ENCODE measurements around the gene SLC15A4.
"Not testable (repeated sequence)": the region's sequence is repeated elsewhere in the genome, so short reads cannot be mapped to it uniquely, and the experiment has no call there.

Gene SLC15A4

GRCh38 chr12:128810182-128811127 is 13.3 kb downstream of the SLC15A4 start:
- TF ChIP-seq POLR2A (IDR thresholded peaks at IDR 0.05; ENCODE audit: low read depth, low read length) (peak; percentile 55), POLR2AphosphoS5 (IDR thresholded peaks at IDR 0.05; ENCODE audit: low read depth, low read length) (peak; percentile 69), TAF1 (IDR thresholded peaks at IDR 0.05; ENCODE audit: borderline replicate concordance, low read depth, low read length) (0 out of 2 replicates have a peak, but pooled peaks have one; percentile 29)
- DNase-seq (ENCODE audit: insufficient read length) (no peak), FAIRE-seq (peak; percentile 95)

GRCh38 chr12:128808651-128809050 is 15.1 kb downstream of the SLC15A4 start:
- DNase-seq (ENCODE audit: insufficient read length): no peak
- TF ChIP-seq POLR2AphosphoS5 (IDR thresholded peaks at IDR 0.05; ENCODE audit: low read depth, low read length): no peak
- TF ChIP-seq TAF1 (IDR thresholded peaks at IDR 0.05; ENCODE audit: borderline replicate concordance, low read depth, low read length): no peak
- TF ChIP-seq POLR2A (IDR thresholded peaks at IDR 0.05; ENCODE audit: low read depth, low read length): no peak
- FAIRE-seq: no peak

GRCh38 chr12:128807161-128807724 is 16.5 kb downstream of the SLC15A4 start:
- FAIRE-seq: no peak
- no peak for DNase-seq (ENCODE audit: insufficient read length)
- TF ChIP-seq POLR2AphosphoS5 (IDR thresholded peaks at IDR 0.05; ENCODE audit: low read depth, low read length) (no peak), POLR2A (IDR thresholded peaks at IDR 0.05; ENCODE audit: low read depth, low read length) (no peak), TAF1 (IDR thresholded peaks at IDR 0.05; ENCODE audit: borderline replicate concordance, low read depth, low read length) (no peak)

GRCh38 chr12:128806573-128806972 is 17.2 kb downstream of the SLC15A4 start:
- no peak for DNase-seq (ENCODE audit: insufficient read length)
- no peak for FAIRE-seq
- TF ChIP-seq POLR2AphosphoS5 (IDR thresholded peaks at IDR 0.05; ENCODE audit: low read depth, low read length) (no peak), POLR2A (IDR thresholded peaks at IDR 0.05; ENCODE audit: low read depth, low read length) (no peak), TAF1 (IDR thresholded peaks at IDR 0.05; ENCODE audit: borderline replicate concordance, low read depth, low read length) (no peak)

- not testable (repeated sequence) for FAIRE-seq; DNase-seq (ENCODE audit: insufficient read length)
Observed at GRCh38 chr12:128805406-128805805, 18.4 kb downstream of the SLC15A4 start.

GRCh38 chr12:128804762-128805161 is 19.0 kb downstream of the SLC15A4 start:
- no peak for TF ChIP-seq POLR2A (IDR thresholded peaks at IDR 0.05; ENCODE audit: low read depth, low read length)
- no peak for DNase-seq (ENCODE audit: insufficient read length)
- no peak for FAIRE-seq

GRCh38 chr12:128803788-128804187 is 20.0 kb downstream of the SLC15A4 start:
- no peak for TF ChIP-seq POLR2A (IDR thresholded peaks at IDR 0.05; ENCODE audit: low read depth, low read length)
- no peak for TF ChIP-seq TAF1 (IDR thresholded peaks at IDR 0.05; ENCODE audit: borderline replicate concordance, low read depth, low read length)
- no peak for TF ChIP-seq POLR2AphosphoS5 (IDR thresholded peaks at IDR 0.05; ENCODE audit: low read depth, low read length)
- no peak for FAIRE-seq
- no peak for DNase-seq (ENCODE audit: insufficient read length)

GRCh38 chr12:128802756-128803155 is 21.0 kb downstream of the SLC15A4 start:
- TF ChIP-seq POLR2AphosphoS5 (IDR thresholded peaks at IDR 0.05; ENCODE audit: low read depth, low read length): no peak
- TF ChIP-seq POLR2A (IDR thresholded peaks at IDR 0.05; ENCODE audit: low read depth, low read length): peak; percentile 16; the same call in 1 of the 2 replicates
- DNase-seq (ENCODE audit: insufficient read length) (no peak), FAIRE-seq (no peak)

GRCh38 chr12:128801879-128802391 is 21.8 kb downstream of the SLC15A4 start:
- FAIRE-seq (peak; percentile 88), DNase-seq (ENCODE audit: insufficient read length) (no peak)
- TF ChIP-seq POLR2A (IDR thresholded peaks at IDR 0.05; ENCODE audit: low read depth, low read length) (peak; percentile 40; the same call in 1 of the 2 replicates), POLR2AphosphoS5 (IDR thresholded peaks at IDR 0.05; ENCODE audit: low read depth, low read length) (peak; percentile 72), TAF1 (IDR thresholded peaks at IDR 0.05; ENCODE audit: borderline replicate concordance, low read depth, low read length) (no peak)

GRCh38 chr12:128800606-128801005 is 23.2 kb downstream of the SLC15A4 start:
- DNase-seq (ENCODE audit: insufficient read length) (no peak), FAIRE-seq (no peak)
- TF ChIP-seq POLR2AphosphoS5 (IDR thresholded peaks at IDR 0.05; ENCODE audit: low read depth, low read length) (0 out of 2 replicates have a peak, but pooled peaks have one; percentile 49), TAF1 (IDR thresholded peaks at IDR 0.05; ENCODE audit: borderline replicate concordance, low read depth, low read length) (no peak), POLR2A (IDR thresholded peaks at IDR 0.05; ENCODE audit: low read depth, low read length) (0 out of 2 replicates have a peak, but pooled peaks have one; percentile 26)

GRCh38 chr12:128798571-128799341 is 25.0 kb downstream of the SLC15A4 start:
- no peak for DNase-seq (ENCODE audit: insufficient read length)
- FAIRE-seq: peak; percentile 86

More at GRCh38 chr12:128798571-128799341, 25.0 kb downstream of the SLC15A4 start:
- peak; percentile 52; the same call in 1 of the 2 replicates for TF ChIP-seq POLR2AphosphoS5 (IDR thresholded peaks at IDR 0.05; ENCODE audit: low read depth, low read length)
- TF ChIP-seq TAF1 (IDR thresholded peaks at IDR 0.05; ENCODE audit: borderline replicate concordance, low read depth, low read length): no peak
- TF ChIP-seq POLR2A (IDR thresholded peaks at IDR 0.05; ENCODE audit: low read depth, low read length): 0 out of 2 replicates have a peak, but pooled peaks have one; percentile 15
